ENCODE data around the gene CCNL2. TPM values are rescaled to one million over a fixed set of nuclear protein-coding genes. Genes with fewer than 3 reads are reported as not detected.

The CCNL2 gene
- total RNA-seq, 1 donor from 2014 or later = 266 TPM

DNA sequence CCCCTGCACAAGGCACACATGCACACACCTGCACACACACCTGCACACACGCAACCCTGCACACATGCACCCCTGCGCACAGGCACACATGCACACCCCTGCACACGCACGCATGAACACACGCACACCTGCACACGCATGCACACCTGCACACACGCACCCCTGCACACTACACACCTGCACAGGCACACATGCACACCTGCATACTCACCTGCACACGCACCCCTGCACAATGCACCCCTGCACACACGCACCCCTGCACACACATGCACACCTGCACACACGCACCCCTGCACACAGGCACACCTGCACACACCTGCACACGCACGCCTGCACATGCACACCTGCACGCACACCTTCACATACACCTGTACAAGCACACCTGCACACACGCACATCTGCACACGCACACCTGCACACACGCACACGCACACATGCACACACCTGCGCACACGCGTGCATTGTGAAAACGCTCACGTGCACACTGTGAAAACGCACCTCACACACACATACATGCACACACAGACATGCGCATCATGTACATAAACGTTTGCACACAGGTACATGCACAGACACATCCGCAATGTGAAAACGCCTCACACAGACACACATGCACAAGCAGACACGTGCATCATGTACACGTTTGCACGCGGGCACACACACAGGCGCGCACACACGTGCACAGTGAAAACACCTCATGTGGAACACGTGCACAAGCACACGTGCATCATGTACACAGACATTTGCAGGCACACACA is 58.2 kb downstream of the CCNL2 start:
- no peaks in the 10 kb centered on the region for H3K9me3 Mint-ChIP-seq (ENCODE audit: unreplicated experiment)
- peak overlapping the region; percentile 52 for H3K27ac Mint-ChIP-seq (ENCODE audit: unreplicated experiment)
- no peaks in the 10 kb centered on the region for H3K4me1 Mint-ChIP-seq (ENCODE audit: unreplicated experiment)
- H3K4me3 Mint-ChIP-seq (ENCODE audit: unreplicated experiment) = peak overlapping the region; percentile 78
- TF ChIP-seq, protein P1, sequence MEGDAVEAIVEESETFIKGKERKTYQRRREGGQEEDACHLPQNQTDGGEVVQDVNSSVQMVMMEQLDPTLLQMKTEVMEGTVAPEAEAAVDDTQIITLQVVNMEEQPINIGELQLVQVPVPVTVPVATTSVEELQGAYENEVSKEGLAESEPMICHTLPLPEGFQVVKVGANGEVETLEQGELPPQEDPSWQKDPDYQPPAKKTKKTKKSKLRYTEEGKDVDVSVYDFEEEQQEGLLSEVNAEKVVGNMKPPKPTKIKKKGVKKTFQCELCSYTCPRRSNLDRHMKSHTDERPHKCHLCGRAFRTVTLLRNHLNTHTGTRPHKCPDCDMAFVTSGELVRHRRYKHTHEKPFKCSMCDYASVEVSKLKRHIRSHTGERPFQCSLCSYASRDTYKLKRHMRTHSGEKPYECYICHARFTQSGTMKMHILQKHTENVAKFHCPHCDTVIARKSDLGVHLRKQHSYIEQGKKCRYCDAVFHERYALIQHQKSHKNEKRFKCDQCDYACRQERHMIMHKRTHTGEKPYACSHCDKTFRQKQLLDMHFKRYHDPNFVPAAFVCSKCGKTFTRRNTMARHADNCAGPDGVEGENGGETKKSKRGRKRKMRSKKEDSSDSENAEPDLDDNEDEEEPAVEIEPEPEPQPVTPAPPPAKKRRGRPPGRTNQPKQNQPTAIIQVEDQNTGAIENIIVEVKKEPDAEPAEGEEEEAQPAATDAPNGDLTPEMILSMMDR (IDR thresholded peaks at IDR 0.05; ENCODE audit: unreplicated experiment) = no peak
- H3K27me3 Mint-ChIP-seq (ENCODE audit: unreplicated experiment) = peaks cover 8% of the 10 kb centered on the region
- H3K36me3 Mint-ChIP-seq (ENCODE audit: low read depth, unreplicated experiment) = peaks cover 10% of the 10 kb centered on the region
- no peak for DNase-seq (ENCODE audit: low spot score)

DNA sequence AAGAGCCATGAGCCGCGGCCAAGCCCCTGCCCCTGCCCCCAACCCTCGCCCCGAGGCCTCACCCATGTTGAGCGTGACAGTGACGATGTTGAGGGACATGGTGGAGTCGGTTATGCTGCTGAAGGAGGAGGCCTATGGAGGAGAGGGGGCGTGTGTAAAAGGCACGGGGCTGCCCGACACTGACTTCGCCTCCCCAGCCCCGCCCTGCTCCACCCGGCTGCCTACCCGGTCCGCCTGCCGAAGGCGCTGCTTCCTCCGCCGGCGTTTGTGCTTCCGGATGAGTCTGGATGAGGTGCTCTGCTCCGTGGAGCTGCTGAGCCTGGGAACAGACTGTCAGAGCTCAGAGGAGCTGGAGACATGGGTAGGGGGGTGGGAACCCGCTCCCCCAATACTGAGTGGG is 59.0 kb downstream of the CCNL2 start:
- no peak overlapping the region for H3K4me3 Mint-ChIP-seq (ENCODE audit: unreplicated experiment)
- peaks cover 10% of the 10 kb centered on the region for H3K36me3 Mint-ChIP-seq (ENCODE audit: low read depth, unreplicated experiment)
- TF ChIP-seq, protein P1 (IDR thresholded peaks at IDR 0.05; ENCODE audit: unreplicated experiment) = no peak
- H3K9me3 Mint-ChIP-seq (ENCODE audit: unreplicated experiment) = no peaks in the 10 kb centered on the region
- H3K27ac Mint-ChIP-seq (ENCODE audit: unreplicated experiment) = no peak overlapping the region
- H3K4me1 Mint-ChIP-seq (ENCODE audit: unreplicated experiment) = no peaks in the 10 kb centered on the region
- no peak for DNase-seq (ENCODE audit: low spot score)
- H3K27me3 Mint-ChIP-seq (ENCODE audit: unreplicated experiment) = peaks cover 8% of the 10 kb centered on the region

DNA sequence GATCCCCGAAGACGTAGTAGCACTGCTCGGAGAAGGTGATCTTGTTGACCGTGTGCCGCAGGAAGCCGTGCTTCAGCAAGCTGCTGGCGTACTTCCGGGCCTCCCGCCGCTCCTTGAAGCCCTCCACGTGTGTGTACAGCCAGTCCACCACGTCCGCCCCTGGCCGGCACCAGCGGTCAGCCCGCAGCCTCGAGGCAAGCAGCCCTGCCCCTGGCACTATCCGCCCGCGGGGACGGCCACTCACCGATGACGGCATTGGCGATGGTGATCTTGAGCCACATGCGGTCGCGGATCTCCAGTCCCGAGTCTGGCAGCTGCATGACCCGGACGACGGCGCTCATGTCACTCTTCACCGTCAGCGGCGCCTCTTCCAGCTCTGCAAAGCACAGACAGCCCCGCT is 60.9 kb downstream of the CCNL2 start:
- Mint-ChIP-seq H3K27ac (ENCODE audit: unreplicated experiment) (no peak overlapping the region), H3K36me3 (ENCODE audit: low read depth, unreplicated experiment) (peaks cover 10% of the 10 kb centered on the region), H3K27me3 (ENCODE audit: unreplicated experiment) (peaks cover 10% of the 10 kb centered on the region), H3K9me3 (ENCODE audit: unreplicated experiment) (no peaks in the 10 kb centered on the region), H3K4me3 (ENCODE audit: unreplicated experiment) (no peak overlapping the region), H3K4me1 (ENCODE audit: unreplicated experiment) (no peaks in the 10 kb centered on the region)
- TF ChIP-seq, protein P1 (IDR thresholded peaks at IDR 0.05; ENCODE audit: unreplicated experiment) = no peak
- DNase-seq (ENCODE audit: low spot score) = no peak

DNA sequence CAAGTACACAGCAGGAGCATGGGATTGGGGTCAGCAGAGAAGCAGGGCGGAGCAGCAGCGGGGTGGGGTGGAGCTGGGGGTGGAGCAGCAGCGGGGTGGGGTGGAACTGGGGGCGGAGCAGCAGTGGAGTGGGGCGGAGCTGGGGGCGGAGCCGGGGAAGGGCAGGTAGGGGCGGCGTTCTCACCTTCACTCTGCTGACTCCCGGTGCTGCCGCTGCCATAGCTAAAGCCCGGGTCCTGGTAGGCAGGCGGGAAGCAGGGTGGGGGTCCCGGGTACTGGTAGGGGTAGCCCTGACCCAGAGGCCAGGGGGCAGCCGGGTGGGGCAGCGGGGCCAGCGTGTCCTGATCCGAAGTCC is 61.4 kb downstream of the CCNL2 start:
- no peak for DNase-seq (ENCODE audit: low spot score)
- Mint-ChIP-seq H3K4me1 (ENCODE audit: unreplicated experiment) (no peaks in the 10 kb centered on the region), H3K36me3 (ENCODE audit: low read depth, unreplicated experiment) (peaks cover 10% of the 10 kb centered on the region), H3K27ac (ENCODE audit: unreplicated experiment) (no peak overlapping the region), H3K9me3 (ENCODE audit: unreplicated experiment) (no peaks in the 10 kb centered on the region), H3K4me3 (ENCODE audit: unreplicated experiment) (no peak overlapping the region), H3K27me3 (ENCODE audit: unreplicated experiment) (peaks cover 7% of the 10 kb centered on the region)
- TF ChIP-seq, protein P1 (IDR thresholded peaks at IDR 0.05; ENCODE audit: unreplicated experiment) = no peak

DNA sequence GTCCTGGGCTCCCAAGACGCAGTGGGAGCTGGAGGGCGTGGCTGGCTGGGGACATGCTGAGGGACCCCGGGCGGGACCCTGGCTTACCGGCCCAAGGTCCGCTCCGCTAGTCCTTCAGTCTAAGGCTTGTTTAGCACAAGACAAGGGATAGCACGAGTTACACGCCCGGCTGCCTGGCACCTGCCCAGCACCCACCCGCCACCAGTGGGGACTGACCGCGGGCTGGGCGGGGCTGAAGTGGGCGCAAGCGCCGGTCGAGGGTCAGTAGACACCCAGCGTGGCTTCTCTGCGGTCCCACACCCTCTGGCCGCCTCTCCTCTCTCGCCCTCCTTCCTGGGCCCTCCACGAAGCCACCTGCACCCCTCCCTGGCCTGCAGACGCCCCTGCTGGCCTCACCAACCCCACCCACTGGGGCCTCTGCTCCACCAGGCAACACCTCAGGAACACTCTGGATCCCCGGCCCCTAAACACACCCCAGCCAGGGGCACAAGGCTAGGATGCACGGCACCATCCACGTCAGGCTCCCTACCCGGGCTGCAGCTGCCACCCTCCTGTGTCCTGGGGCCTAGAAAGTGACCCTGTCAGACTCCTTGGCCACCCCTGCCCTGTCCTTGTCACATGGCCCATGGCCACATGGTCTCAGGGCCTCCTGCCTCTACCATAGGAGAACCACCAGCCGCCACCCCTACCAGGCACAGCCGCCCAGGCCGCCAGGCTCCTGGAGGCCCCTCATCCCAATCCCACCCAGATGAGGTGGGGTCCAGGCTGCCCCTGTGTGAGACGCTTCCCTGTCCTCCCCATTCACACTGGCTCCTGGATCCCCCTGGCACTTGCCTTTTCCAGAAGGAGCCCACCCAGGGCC is 62.0 kb downstream of the CCNL2 start:
- Mint-ChIP-seq H3K27me3 (ENCODE audit: unreplicated experiment) (peaks cover 7% of the 10 kb centered on the region), H3K4me3 (ENCODE audit: unreplicated experiment) (no peak overlapping the region), H3K4me1 (ENCODE audit: unreplicated experiment) (no peaks in the 10 kb centered on the region), H3K36me3 (ENCODE audit: low read depth, unreplicated experiment) (peaks cover 10% of the 10 kb centered on the region), H3K9me3 (ENCODE audit: unreplicated experiment) (no peaks in the 10 kb centered on the region), H3K27ac (ENCODE audit: unreplicated experiment) (no peak overlapping the region)
- DNase-seq (ENCODE audit: low spot score) = no peak
- TF ChIP-seq, protein P1 (IDR thresholded peaks at IDR 0.05; ENCODE audit: unreplicated experiment) = no peak
